ENCODE data around the gene STRN4.

Gene STRN4

GRCh38 chr19:46685189-46685588, 61.1 kb downstream of the STRN4 start:
- DNase-seq = no peak

- DNase-seq = no peak
Observed at GRCh38 chr19:46678110-46678732, 68.0 kb downstream of the STRN4 start.

GRCh38 chr19:46674416-46675178, 71.7 kb downstream of the STRN4 start:
- peak in 6 of 58 donors; percentile 7 to 18 (median 8) for DNase-seq

- no peak for DNase-seq
Observed at GRCh38 chr19:46670813-46671212, 75.4 kb downstream of the STRN4 start.
